Karpas-422 (cell line): Measurements from ENCODE around the gene BAIAP2L1. TPM values are rescaled to one million over a fixed set of nuclear protein-coding genes. Genes with fewer than 3 reads are reported as not detected.

Experiments used
- DNase-seq: peaks from one replicate; pipeline ENCODE4 v3.0.0-alpha.2; 2015
- H2AFZ ChIP-seq: fragments of 200-600 bp; sonication (generic); 2 replicates; pipeline ENCODE4 v1.6.1; 2014; ENCODE audit warnings: antibody characterized with exemption, low read length, mixed read lengths
- H3K27ac ChIP-seq: fragments of 200-600 bp; sonication (generic); 2 replicates; pipeline ENCODE4 v1.5.1; 2014; ENCODE audit warnings: mild to moderate bottlenecking, low read length, moderate library complexity
- H3K27me3 ChIP-seq: fragments of 200-600 bp; sonication (generic); 2 replicates; pipeline ENCODE4 v1.6.1; 2014; ENCODE audit warnings: low read length, mixed read lengths
- H3K36me3 ChIP-seq: fragments of 200-600 bp; sonication (generic); 2 replicates; pipeline ENCODE4 v1.6.1; 2014; ENCODE audit warnings: low read length, mixed read lengths; ENCODE audit not compliant: insufficient read depth
- H3K4me1 ChIP-seq: fragments of 200-600 bp; sonication (generic); 2 replicates; pipeline ENCODE4 v1.6.1; 2014; ENCODE audit warnings: mild to moderate bottlenecking, low read length, mixed read lengths
- H3K4me2 ChIP-seq: fragments of 200-600 bp; sonication (generic); 2 replicates; pipeline ENCODE4 v1.6.1; 2014; ENCODE audit warnings: low read length, low read depth, mild to moderate bottlenecking; ENCODE audit not compliant: poor library complexity, severe bottlenecking
- H3K4me3 ChIP-seq: fragments of 200-600 bp; sonication (generic); 2 replicates; pipeline ENCODE4 v1.5.1; 2014; ENCODE audit warnings: mild to moderate bottlenecking, antibody characterized with exemption, low read length, mixed read lengths
- H3K79me2 ChIP-seq: fragments of 200-600 bp; sonication (generic); 2 replicates; pipeline ENCODE4 v1.6.1; 2014; ENCODE audit warnings: mild to moderate bottlenecking, low read length, mixed read lengths
- H3K9ac ChIP-seq: fragments of 200-600 bp; sonication (generic); 2 replicates; pipeline ENCODE4 v1.6.0; 2014; ENCODE audit warnings: low read length
- H3K9me2 ChIP-seq: fragments of 200-600 bp; sonication (generic), shearing (Covaris generic); replicated peaks from 2 replicates; pipeline ENCODE4 v1.6.0; 2014; ENCODE audit warnings: mild to moderate bottlenecking, low read length, moderate library complexity; ENCODE audit not compliant: insufficient read depth
- H3K9me3 ChIP-seq: fragments of 300-700, 200-600 bp; sonication (generic); 2 replicates; pipeline ENCODE4 v1.6.1; 2014; ENCODE audit warnings: low read length, mixed read lengths
- H4K20me1 ChIP-seq: fragments of 200-600 bp; sonication (generic); 2 replicates; pipeline ENCODE4 v1.6.1; 2014; ENCODE audit warnings: mild to moderate bottlenecking, antibody characterized with exemption, low read length, low read depth; ENCODE audit not compliant: insufficient read depth
- total RNA-seq: library from RNA; depleted of rRNA; stranded (reverse); fragments of >200 nt; shearing (Covaris generic); gene quantifications from 2 replicates; pipeline ENCODE4 v1.2.3, GENCODE V29; 2014; ENCODE audit warnings: low replicate concordance; rRNA removed

BAIAP2L1 gene
- total RNA-seq, 1 experiment from 2014 or later = not detected

DNA sequence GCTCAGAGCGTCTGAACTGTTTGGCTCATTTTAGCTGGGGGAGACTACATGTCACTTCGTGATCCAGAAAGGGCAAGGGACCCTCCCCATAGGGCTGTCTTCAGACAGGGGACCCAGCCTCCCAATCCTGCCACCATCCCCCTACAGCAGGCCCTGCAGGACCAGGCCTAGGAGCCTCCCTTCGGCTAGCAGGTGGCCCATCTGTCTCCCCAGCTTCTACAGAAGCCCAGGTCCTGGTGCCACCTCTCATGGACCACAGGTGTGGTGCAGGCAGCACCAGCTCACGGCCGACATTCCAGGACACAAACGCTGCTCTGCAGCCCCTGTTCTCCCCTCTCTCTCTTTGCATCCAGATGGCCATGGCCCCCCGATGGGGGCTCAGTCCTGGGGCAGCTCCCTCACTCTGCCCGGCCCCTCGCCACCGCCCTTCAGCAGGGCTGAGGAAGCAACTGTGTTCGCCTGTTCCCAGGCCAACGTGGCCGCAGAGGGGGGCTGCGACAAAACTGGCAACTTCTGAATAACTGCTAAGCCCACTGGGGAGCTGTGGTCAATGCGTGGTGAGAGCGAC, 159.1 kb downstream of the BAIAP2L1 start:
- Histone ChIP-seq H3K27ac (no peak overlapping the region), H2AFZ (no peak overlapping the region), H3K4me2 (no peak overlapping the region), H3K4me1 (no peaks in the 10 kb centered on the region), H3K9me3 (no peaks in the 10 kb centered on the region), H4K20me1 (no peaks in the 10 kb centered on the region), H3K4me3 (no peak overlapping the region), H3K27me3 (no peaks in the 10 kb centered on the region), H3K79me2 (no peaks in the 10 kb centered on the region), H3K9me2 (no peaks in the 10 kb centered on the region), H3K36me3 (no peaks in the 10 kb centered on the region), H3K9ac (no peak overlapping the region)
- DNase-seq = no peak

Other genes starting within 250 kb of the BAIAP2L1 start
- gene BHLHA15, start 189.7 kb downstream of the BAIAP2L1 start, total RNA-seq = not detected in 2 replicates
- 28.4 and 30.7 TPM in 2 replicates for gene TECPR1, start 148.9 kb downstream of the BAIAP2L1 start, total RNA-seq
- 26.6 and 34.7 TPM in 2 replicates for gene BRI3, start 119.4 kb downstream of the BAIAP2L1 start, total RNA-seq
- not detected in 2 replicates for gene NPTX2, start 216.2 kb upstream of the BAIAP2L1 start, total RNA-seq